Endothelial cell (in vitro differentiated cells): ENCODE data around the gene SGCB. TPM values are rescaled to one million over a fixed set of nuclear protein-coding genes. Genes with fewer than 3 reads are reported as not detected.

Experiments
- DNase-seq: peaks from one replicate; pipeline ENCODE4 v3.0.0; 2021; ENCODE audit warnings: low spot score
- H3K27ac Mint-ChIP-seq: one replicate; pipeline ENCODE4 v1.8.0; 2021; ENCODE audit warnings: mixed read lengths, inconsistent platforms; ENCODE audit not compliant: unreplicated experiment
- H3K27me3 Mint-ChIP-seq: one replicate; pipeline ENCODE4 v1.8.0; 2021; ENCODE audit warnings: mild to moderate bottlenecking, moderate library complexity, mixed read lengths, inconsistent platforms; ENCODE audit not compliant: unreplicated experiment
- H3K36me3 Mint-ChIP-seq: one replicate; pipeline ENCODE4 v1.8.0; 2021; ENCODE audit warnings: mild to moderate bottlenecking, low read depth, mixed read lengths, inconsistent platforms; ENCODE audit not compliant: unreplicated experiment
- H3K4me1 Mint-ChIP-seq: one replicate; pipeline ENCODE4 v1.8.0; 2021; ENCODE audit warnings: mild to moderate bottlenecking, mixed read lengths, inconsistent platforms; ENCODE audit not compliant: unreplicated experiment
- H3K4me3 Mint-ChIP-seq: one replicate; pipeline ENCODE4 v1.8.0; 2021; ENCODE audit warnings: mild to moderate bottlenecking, mixed read lengths, inconsistent platforms; ENCODE audit not compliant: unreplicated experiment
- H3K9me3 Mint-ChIP-seq: one replicate; pipeline ENCODE4 v1.8.0; 2021; ENCODE audit warnings: mixed read lengths, inconsistent platforms; ENCODE audit not compliant: unreplicated experiment
- CTCF ChIP-seq: fragments of 200-600 bp; sonication (generic); IDR thresholded peaks from one replicate; pipeline ENCODE4 v1.5.0; 2021; ENCODE audit warnings: antibody characterized with exemption; ENCODE audit not compliant: unreplicated experiment
- total RNA-seq: library from RNA; stranded (reverse); fragmentation: NEBNext Ultra II Directional; extraction: Animal tissue kit (Norgen Biotek cat#: 25700); gene quantifications from one replicate; pipeline ENCODE4 v1.2.1, GENCODE V29; 2021; ENCODE audit not compliant: unreplicated experiment

The SGCB gene
- total RNA-seq, 1 donor from 2014 or later, result 55.4 TPM

- H3K36me3 Mint-ChIP-seq, result no peaks in the 10 kb centered on the region
- H3K4me3 Mint-ChIP-seq, result no peak overlapping the region
- no peak for DNase-seq
- H3K27ac Mint-ChIP-seq, result no peak overlapping the region
- no peaks in the 10 kb centered on the region for H3K27me3 Mint-ChIP-seq
- H3K9me3 Mint-ChIP-seq, result no peaks in the 10 kb centered on the region
- peaks cover 39% of the 10 kb centered on the region for H3K4me1 Mint-ChIP-seq
- TF ChIP-seq CTCF, result no peak
Observed at GRCh38 chr4:52049266-52049665, 11.2 kb upstream of the SGCB start.

- no peaks in the 10 kb centered on the region for H3K36me3 Mint-ChIP-seq
- H3K4me3 Mint-ChIP-seq, result no peak overlapping the region
- H3K27me3 Mint-ChIP-seq, result no peaks in the 10 kb centered on the region
- H3K9me3 Mint-ChIP-seq, result no peaks in the 10 kb centered on the region
- peaks cover 23% of the 10 kb centered on the region for H3K4me1 Mint-ChIP-seq
- TF ChIP-seq CTCF, result no peak
- H3K27ac Mint-ChIP-seq, result no peak overlapping the region
- no peak for DNase-seq
Observed at GRCh38 chr4:52045028-52045427, 6.9 kb upstream of the SGCB start.

- H3K4me1 Mint-ChIP-seq, result peaks cover 33% of the 10 kb centered on the region
Observed at GRCh38 chr4:52037689-52038102, 403 bp downstream of the SGCB start.

GRCh38 chr4:52036886-52037530 lies 1.1 kb downstream of the SGCB start:
- Mint-ChIP-seq H3K9me3 (no peaks in the 10 kb centered on the region), H3K4me3 (peak overlapping the region; percentile 94), H3K36me3 (peaks cover 19% of the 10 kb centered on the region), H3K27ac (peak overlapping the region; percentile 38), H3K4me1 (peaks cover 39% of the 10 kb centered on the region), H3K27me3 (peaks cover 13% of the 10 kb centered on the region)
- no peak for TF ChIP-seq CTCF
- no peak for DNase-seq

More at GRCh38 chr4:52037689-52038102, 403 bp downstream of the SGCB start:
- peaks cover 17% of the 10 kb centered on the region for H3K36me3 Mint-ChIP-seq
- H3K4me3 Mint-ChIP-seq, result peak overlapping the region; percentile 94
- peak; percentile 51 for DNase-seq
- H3K9me3 Mint-ChIP-seq, result no peaks in the 10 kb centered on the region
- peaks cover 13% of the 10 kb centered on the region for H3K27me3 Mint-ChIP-seq
- TF ChIP-seq CTCF, result no peak
- peak overlapping the region; percentile 38 for H3K27ac Mint-ChIP-seq

- Mint-ChIP-seq H3K36me3 (peaks cover 30% of the 10 kb centered on the region), H3K4me3 (peak overlapping the region; percentile 11), H3K4me1 (peaks cover 57% of the 10 kb centered on the region), H3K27me3 (peaks cover 13% of the 10 kb centered on the region), H3K9me3 (no peaks in the 10 kb centered on the region), H3K27ac (peak overlapping the region; percentile 3)
- TF ChIP-seq CTCF, result no peak
- no peak for DNase-seq
Observed at GRCh38 chr4:52035190-52035589, 2.9 kb downstream of the SGCB start.
